Erythroblast (primary cell): ENCODE data around the gene SECTM1.

Experiments
- GATA1 ChIP-seq: IDR thresholded peaks from 2 replicates; pipeline ENCODE4 v1.6.1; 2011; ENCODE audit warnings: low read depth, mild to moderate bottlenecking, control low read depth, low read length, moderate library complexity
- POLR2A ChIP-seq: IDR thresholded peaks from 2 replicates; pipeline ENCODE4 v1.6.1; 2011; ENCODE audit warnings: mild to moderate bottlenecking, low read length

GRCh38 chr17:82291582-82292250 is 41.9 kb downstream of the SECTM1 start:
- TF ChIP-seq POLR2A = no peak
- TF ChIP-seq GATA1 = no peak
